ENCODE measurements around the gene C19orf53. TPM values are rescaled to one million over a fixed set of nuclear protein-coding genes. Genes with fewer than 3 reads are reported as not detected.

C19orf53 gene
- total RNA-seq, 1 donor from 2014 or later: 98.4 TPM

DNA sequence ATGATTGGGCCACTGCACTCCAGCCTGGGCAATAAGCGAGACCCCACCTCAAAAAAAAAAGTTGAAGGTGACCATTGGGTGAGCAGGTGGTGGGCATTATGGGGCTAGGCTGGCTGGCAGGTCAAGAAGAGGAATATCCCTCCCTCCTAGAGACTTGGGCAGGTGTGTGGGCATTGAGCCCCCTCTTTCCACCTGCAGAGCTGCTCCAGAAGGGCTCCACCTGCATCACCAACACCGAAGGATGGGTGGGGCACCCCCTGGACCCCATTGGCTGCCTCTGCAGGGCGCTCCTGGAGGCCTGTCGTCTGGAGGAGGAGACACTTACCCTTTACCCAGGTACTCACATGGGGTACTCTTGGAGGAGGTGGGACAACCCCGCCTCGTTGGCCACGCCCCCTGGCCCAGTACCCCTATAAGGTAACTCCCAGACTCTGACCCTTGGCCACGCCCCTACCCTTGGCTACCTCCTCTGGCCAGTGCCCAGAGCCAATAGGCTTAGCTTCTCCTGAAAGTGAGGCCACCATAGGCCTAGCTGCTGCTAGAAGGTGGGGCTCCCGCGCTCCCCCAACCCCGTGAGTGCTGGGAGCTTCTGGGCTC, 42.9 kb downstream of the C19orf53 start:
- TF ChIP-seq, protein P1, sequence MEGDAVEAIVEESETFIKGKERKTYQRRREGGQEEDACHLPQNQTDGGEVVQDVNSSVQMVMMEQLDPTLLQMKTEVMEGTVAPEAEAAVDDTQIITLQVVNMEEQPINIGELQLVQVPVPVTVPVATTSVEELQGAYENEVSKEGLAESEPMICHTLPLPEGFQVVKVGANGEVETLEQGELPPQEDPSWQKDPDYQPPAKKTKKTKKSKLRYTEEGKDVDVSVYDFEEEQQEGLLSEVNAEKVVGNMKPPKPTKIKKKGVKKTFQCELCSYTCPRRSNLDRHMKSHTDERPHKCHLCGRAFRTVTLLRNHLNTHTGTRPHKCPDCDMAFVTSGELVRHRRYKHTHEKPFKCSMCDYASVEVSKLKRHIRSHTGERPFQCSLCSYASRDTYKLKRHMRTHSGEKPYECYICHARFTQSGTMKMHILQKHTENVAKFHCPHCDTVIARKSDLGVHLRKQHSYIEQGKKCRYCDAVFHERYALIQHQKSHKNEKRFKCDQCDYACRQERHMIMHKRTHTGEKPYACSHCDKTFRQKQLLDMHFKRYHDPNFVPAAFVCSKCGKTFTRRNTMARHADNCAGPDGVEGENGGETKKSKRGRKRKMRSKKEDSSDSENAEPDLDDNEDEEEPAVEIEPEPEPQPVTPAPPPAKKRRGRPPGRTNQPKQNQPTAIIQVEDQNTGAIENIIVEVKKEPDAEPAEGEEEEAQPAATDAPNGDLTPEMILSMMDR (IDR thresholded peaks at IDR 0.05; ENCODE audit: unreplicated experiment): no peak
- DNase-seq (ENCODE audit: low spot score): no peak
- H3K27me3 Mint-ChIP-seq (ENCODE audit: unreplicated experiment): no peaks in the 10 kb centered on the region
- no peaks in the 10 kb centered on the region for H3K9me3 Mint-ChIP-seq (ENCODE audit: unreplicated experiment)
- peaks cover 22% of the 10 kb centered on the region for H3K36me3 Mint-ChIP-seq (ENCODE audit: low read depth, unreplicated experiment)
- no peak overlapping the region for H3K27ac Mint-ChIP-seq (ENCODE audit: unreplicated experiment)
- no peak overlapping the region for H3K4me3 Mint-ChIP-seq (ENCODE audit: unreplicated experiment)
- H3K4me1 Mint-ChIP-seq (ENCODE audit: unreplicated experiment): no peaks in the 10 kb centered on the region

DNA sequence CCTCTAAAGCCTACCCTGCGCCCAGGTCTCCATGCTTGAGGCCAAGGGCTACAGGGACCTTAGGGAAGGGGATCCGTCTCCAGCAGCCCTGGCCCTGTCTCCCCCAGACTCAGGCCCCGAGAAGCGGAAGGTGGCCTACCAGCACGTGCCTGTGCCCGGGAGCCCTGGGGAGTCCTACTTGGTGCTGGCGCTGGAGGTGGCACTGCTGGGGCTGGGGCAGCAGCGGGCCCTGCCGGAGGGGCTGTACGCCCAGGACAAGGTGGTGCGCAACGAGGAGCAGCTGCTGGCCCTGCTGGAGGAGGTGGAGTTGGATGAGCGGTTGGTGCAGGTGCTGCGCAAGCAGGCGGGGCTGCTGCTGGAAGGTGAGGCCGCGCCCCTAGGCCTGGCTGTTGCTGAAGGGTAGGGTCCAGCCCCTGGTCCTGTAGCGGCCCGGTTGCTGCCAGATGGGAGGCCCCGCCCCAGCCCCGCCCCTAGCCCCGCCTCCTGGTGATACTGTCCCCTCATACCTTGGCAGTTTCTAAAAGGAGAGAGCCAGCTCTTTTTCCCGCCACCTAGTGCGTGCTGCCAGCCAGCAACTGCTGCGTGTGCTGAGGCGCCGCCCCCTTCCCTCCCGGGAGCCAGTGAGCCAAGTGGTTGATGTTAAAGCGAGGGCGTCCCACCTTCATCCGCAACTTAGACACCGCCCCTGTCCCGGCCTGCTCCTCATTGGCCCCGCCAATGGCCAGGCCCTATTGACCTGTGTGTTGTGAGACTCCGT, 43.5 kb downstream of the C19orf53 start:
- H3K9me3 Mint-ChIP-seq (ENCODE audit: unreplicated experiment): no peaks in the 10 kb centered on the region
- H3K27me3 Mint-ChIP-seq (ENCODE audit: unreplicated experiment): no peaks in the 10 kb centered on the region
- H3K27ac Mint-ChIP-seq (ENCODE audit: unreplicated experiment): no peak overlapping the region
- H3K36me3 Mint-ChIP-seq (ENCODE audit: low read depth, unreplicated experiment): peaks cover 26% of the 10 kb centered on the region
- no peaks in the 10 kb centered on the region for H3K4me1 Mint-ChIP-seq (ENCODE audit: unreplicated experiment)
- H3K4me3 Mint-ChIP-seq (ENCODE audit: unreplicated experiment): peak overlapping the region; percentile 71
- TF ChIP-seq, protein P1 (IDR thresholded peaks at IDR 0.05; ENCODE audit: unreplicated experiment): no peak
- peak; percentile 43 for DNase-seq (ENCODE audit: low spot score)

DNA sequence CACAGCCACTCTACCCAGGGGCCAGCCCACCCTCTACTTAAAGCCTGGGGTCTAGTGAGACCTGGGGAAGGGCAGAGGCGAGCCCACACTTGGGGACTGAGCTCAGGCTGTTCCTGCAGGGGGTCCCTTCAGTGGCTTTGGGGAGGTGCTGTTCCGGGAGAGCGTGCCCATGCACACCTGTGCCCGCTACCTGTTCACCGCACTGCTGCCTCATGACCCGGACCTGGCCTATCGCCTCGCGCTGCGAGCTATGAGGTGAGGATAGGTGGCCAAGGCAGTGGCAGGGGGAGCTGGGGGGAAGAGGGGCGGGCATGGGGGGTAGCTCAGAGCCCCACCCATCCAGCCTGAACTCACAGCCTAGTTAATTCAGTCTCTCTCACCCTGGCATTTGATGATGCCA, 45.0 kb downstream of the C19orf53 start:
- Mint-ChIP-seq H3K9me3 (ENCODE audit: unreplicated experiment) (no peaks in the 10 kb centered on the region), H3K27ac (ENCODE audit: unreplicated experiment) (no peak overlapping the region), H3K4me3 (ENCODE audit: unreplicated experiment) (no peak overlapping the region), H3K4me1 (ENCODE audit: unreplicated experiment) (no peaks in the 10 kb centered on the region), H3K36me3 (ENCODE audit: low read depth, unreplicated experiment) (peaks cover 31% of the 10 kb centered on the region), H3K27me3 (ENCODE audit: unreplicated experiment) (no peaks in the 10 kb centered on the region)
- DNase-seq (ENCODE audit: low spot score): no peak
- TF ChIP-seq, protein P1 (IDR thresholded peaks at IDR 0.05; ENCODE audit: unreplicated experiment): no peak

DNA sequence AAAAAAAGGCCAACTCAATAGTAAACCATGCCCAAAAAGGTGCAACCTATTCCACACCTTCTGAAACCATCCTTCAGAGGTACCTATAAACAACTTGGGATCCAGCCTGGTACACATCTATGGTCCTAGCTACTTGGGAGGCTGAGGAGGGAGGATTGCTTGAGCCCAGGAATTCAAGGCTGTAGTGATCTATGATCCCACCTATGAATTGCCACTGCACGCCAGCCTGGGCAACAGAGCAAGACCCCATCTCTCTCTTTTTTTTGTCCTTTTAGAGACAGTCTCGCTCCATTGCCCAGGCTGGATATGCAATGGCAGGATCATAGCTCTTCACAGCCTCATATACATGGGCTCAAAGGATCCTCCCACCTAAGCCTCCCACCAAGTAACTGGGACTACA, 47.0 kb downstream of the C19orf53 start:
- no peak for DNase-seq (ENCODE audit: low spot score)
- H3K4me1 Mint-ChIP-seq (ENCODE audit: unreplicated experiment): no peaks in the 10 kb centered on the region

More for the DNA sequence above, 47.0 kb downstream of the C19orf53 start:
- H3K36me3 Mint-ChIP-seq (ENCODE audit: low read depth, unreplicated experiment): peaks cover 37% of the 10 kb centered on the region
- no peak overlapping the region for H3K27ac Mint-ChIP-seq (ENCODE audit: unreplicated experiment)
- H3K4me3 Mint-ChIP-seq (ENCODE audit: unreplicated experiment): no peak overlapping the region
- TF ChIP-seq, protein P1 (IDR thresholded peaks at IDR 0.05; ENCODE audit: unreplicated experiment): no peak
- peaks cover 2% of the 10 kb centered on the region for H3K27me3 Mint-ChIP-seq (ENCODE audit: unreplicated experiment)
- H3K9me3 Mint-ChIP-seq (ENCODE audit: unreplicated experiment): no peaks in the 10 kb centered on the region

Data from endothelial cell (in vitro differentiated cells).